Left lung (tissue), 10 donors: Measurements from ENCODE around the gene FAM118B. TPM values are rescaled to one million over a fixed set of nuclear protein-coding genes. Genes with fewer than 3 reads are reported as not detected.

Experiments
- ATAC-seq: fragments of 200-7000 bp; cut with Tn5 transposase; one replicate; pipeline ENCODE4 v1.9.1; 2020; ENCODE audit warnings: moderate library complexity
- DNase-seq, 4 donors: peaks; one replicate each; pipeline ENCODE4 v3.0.0-alpha.2; 2013 to 2020
- H3K27ac ChIP-seq, 2 donors: fragments of 200-600 bp; sonication (generic) in 1 of 2; one replicate each; pipeline versions ENCODE4 v1.5.0 to v1.8.0; 2020 to 2021
- H3K27me3 ChIP-seq, 2 donors: fragments of 200-600 bp; sonication (generic) in 1 of 2; one replicate each; pipeline versions ENCODE4 v1.5.0 to v1.8.0; 2020 to 2021
- H3K36me3 ChIP-seq, 2 donors: fragments of 200-600 bp; sonication (generic) in 1 of 2; one replicate each; pipeline versions ENCODE4 v1.5.0 to v1.8.0; 2020 to 2021
- H3K4me1 ChIP-seq, 2 donors: fragments of 200-600 bp; one replicate each; pipeline ENCODE4 v1.8.0; 2021
- H3K4me3 ChIP-seq, 2 donors: fragments of 200-600 bp; sonication (generic) in 1 of 2; one replicate each; pipeline versions ENCODE4 v1.5.0 to v1.8.0; 2020 to 2021; ENCODE audit warnings: mild to moderate bottlenecking in 1 of 2
- H3K9me3 ChIP-seq, 2 donors: fragments of 200-600 bp; sonication (generic) in 1 of 2; one replicate each; pipeline versions ENCODE4 v1.5.0 to v1.8.0; 2020 to 2021
- intact Hi-C, 2 donors: fragments of 100-400 bp; cut with DNase I; formaldehyde crosslinking; loops; one replicate each; pipeline versions ENCODE4 v1.11.2 to v1.14.2; 2022
- polyA plus RNA-seq, 6 donors: library from polyadenylated mRNA; unstranded; fragments of 120-200 nt; gene quantifications; one replicate each; pipeline ENCODE4 v1.2.1, GENCODE V29; 2013; ENCODE audit not compliant: insufficient read length in 6 of 6
- total RNA-seq, 2 donors: library from RNA; stranded (reverse); fragmentation: NEBNext Ultra II Directional; extraction: Animal tissue kit (Norgen Biotek cat#: 25700); gene quantifications; one replicate each; pipeline ENCODE4 v1.2.1, GENCODE V29; 2021
- TF ChIP-seq, protein P1 (sequence below), 2 donors: fragments of 200-600 bp; sonication (generic) in 1 of 2; IDR thresholded peaks; one replicate each; pipeline versions ENCODE4 v1.5.0 to v1.8.0; 2021; ENCODE audit warnings: antibody characterized with exemption in 2 of 2
- donor health status: DM: no; HTN: yes; CAD: no.
- donor health status: DM: no; HTN: no; CAD: no.

Gene FAM118B
- total and polyA plus RNA-seq, 8 donors, result 23.7 to 34.9 (median 28.5) TPM

DNA sequence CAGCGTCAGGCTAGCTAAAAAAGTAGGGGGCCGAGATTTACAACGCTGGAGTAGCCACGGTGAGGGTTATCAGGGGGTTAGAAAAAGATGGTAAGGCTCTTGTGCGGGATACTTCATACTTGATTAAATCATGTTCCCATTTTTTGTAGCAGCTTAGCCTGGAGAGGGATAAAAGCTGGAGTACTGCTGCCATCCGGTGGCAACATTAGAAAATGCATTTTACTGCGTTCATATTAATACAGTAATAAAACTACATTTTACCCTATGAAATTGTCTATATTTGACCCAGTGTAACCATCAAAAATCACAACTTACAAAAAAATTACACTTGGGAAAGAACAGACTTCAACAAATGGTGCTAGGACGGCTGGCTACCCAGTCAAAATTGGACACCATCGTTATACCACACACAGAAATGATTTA is 17.4 kb upstream of the FAM118B start:
- intact Hi-C loops, result loop anchor here (5.0 to 10.0 kb wide), 2 partner anchors 259 to 267 kb away; no protein-coding TSS in a partner anchor

GRCh38 chr11:126195119-126195518 is 16.5 kb upstream of the FAM118B start:
- intact Hi-C loops, result loop anchor here in 1 of 2 donors (10.0 kb wide), 1 partner anchor 260 kb away; no protein-coding TSS in a partner anchor
- ATAC-seq (no peak), DNase-seq (no peak)
- H3K9me3 ChIP-seq, result peaks cover 0 to 10% of the 10 kb centered on the region in 2 donors
- TF ChIP-seq, protein P1, sequence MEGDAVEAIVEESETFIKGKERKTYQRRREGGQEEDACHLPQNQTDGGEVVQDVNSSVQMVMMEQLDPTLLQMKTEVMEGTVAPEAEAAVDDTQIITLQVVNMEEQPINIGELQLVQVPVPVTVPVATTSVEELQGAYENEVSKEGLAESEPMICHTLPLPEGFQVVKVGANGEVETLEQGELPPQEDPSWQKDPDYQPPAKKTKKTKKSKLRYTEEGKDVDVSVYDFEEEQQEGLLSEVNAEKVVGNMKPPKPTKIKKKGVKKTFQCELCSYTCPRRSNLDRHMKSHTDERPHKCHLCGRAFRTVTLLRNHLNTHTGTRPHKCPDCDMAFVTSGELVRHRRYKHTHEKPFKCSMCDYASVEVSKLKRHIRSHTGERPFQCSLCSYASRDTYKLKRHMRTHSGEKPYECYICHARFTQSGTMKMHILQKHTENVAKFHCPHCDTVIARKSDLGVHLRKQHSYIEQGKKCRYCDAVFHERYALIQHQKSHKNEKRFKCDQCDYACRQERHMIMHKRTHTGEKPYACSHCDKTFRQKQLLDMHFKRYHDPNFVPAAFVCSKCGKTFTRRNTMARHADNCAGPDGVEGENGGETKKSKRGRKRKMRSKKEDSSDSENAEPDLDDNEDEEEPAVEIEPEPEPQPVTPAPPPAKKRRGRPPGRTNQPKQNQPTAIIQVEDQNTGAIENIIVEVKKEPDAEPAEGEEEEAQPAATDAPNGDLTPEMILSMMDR (IDR thresholded peaks at IDR 0.05), result no peak
- no peaks in the 10 kb centered on the region for H3K27me3 ChIP-seq
- peaks cover 0 to 84% of the 10 kb centered on the region in 2 donors for H3K36me3 ChIP-seq
- H3K4me3 ChIP-seq, result no peak overlapping the region
- no peaks in the 10 kb centered on the region for H3K4me1 ChIP-seq
- no peak overlapping the region for H3K27ac ChIP-seq

More for the DNA sequence above, 17.4 kb upstream of the FAM118B start:
- peaks cover 0 to 84% of the 10 kb centered on the region in 2 donors for H3K36me3 ChIP-seq
- no peaks in the 10 kb centered on the region for H3K27me3 ChIP-seq
- H3K27ac ChIP-seq, result no peak overlapping the region
- ATAC-seq, result peak; percentile 86
- peaks cover 0 to 10% of the 10 kb centered on the region in 2 donors for H3K9me3 ChIP-seq
- no peaks in the 10 kb centered on the region for H3K4me1 ChIP-seq
- peak in 2 of 4 donors; percentile 48 to 66 for DNase-seq
- TF ChIP-seq, protein P1 (IDR thresholded peaks at IDR 0.05), result peak; percentile 40 to 56
- no peak overlapping the region for H3K4me3 ChIP-seq

GRCh38 chr11:126197277-126197939 is 14.2 kb upstream of the FAM118B start:
- intact Hi-C loops, result loop anchor here in 1 of 2 donors (10.0 kb wide), 1 partner anchor 263 kb away; no protein-coding TSS in a partner anchor
- peaks cover 0 to 85% of the 10 kb centered on the region in 2 donors for H3K36me3 ChIP-seq

DNA sequence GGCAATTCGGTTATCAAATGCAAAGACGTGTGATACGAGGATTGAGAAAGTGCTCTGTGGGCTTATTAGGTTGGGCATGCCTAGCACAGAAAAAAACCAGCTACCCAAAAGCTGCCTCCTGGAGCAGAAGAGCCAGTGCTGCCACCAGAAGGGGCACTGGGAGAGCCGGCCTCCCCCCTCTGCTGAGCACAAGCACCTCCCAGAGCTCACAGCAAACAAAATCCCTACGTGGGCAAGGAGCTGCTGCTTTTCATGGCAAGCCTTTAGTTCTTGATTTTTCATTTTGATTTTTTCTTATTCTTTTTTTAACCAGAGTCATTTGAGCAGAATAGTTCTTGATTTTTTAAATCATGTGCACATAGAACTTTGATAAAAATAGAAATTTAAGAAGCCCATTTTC is 12.9 kb upstream of the FAM118B start:
- Histone ChIP-seq H3K27me3 (no peaks in the 10 kb centered on the region), H3K36me3 (peaks cover 0 to 85% of the 10 kb centered on the region in 2 donors), H3K27ac (no peak overlapping the region), H3K4me3 (no peak overlapping the region), H3K9me3 (peaks cover 0 to 10% of the 10 kb centered on the region in 2 donors), H3K4me1 (no peaks in the 10 kb centered on the region)
- DNase-seq, result no peak
- ATAC-seq, result no peak
- intact Hi-C loops, result loop anchor here in 1 of 2 donors (10.0 kb wide), 1 partner anchor 264 kb away; no protein-coding TSS in a partner anchor
- TF ChIP-seq, protein P1 (IDR thresholded peaks at IDR 0.05), result no peak

More at GRCh38 chr11:126197277-126197939, 14.2 kb upstream of the FAM118B start:
- Histone ChIP-seq H3K4me3 (no peak overlapping the region), H3K27me3 (no peaks in the 10 kb centered on the region), H3K27ac (no peak overlapping the region), H3K4me1 (no peaks in the 10 kb centered on the region), H3K9me3 (peaks cover 0 to 10% of the 10 kb centered on the region in 2 donors)
- no peak for DNase-seq
- TF ChIP-seq, protein P1 (IDR thresholded peaks at IDR 0.05), result no peak
- ATAC-seq, result peak; percentile 47

GRCh38 chr11:126202646-126203359 is 8.8 kb upstream of the FAM118B start:
- intact Hi-C loops, result no loop called here
- ATAC-seq (no peak), DNase-seq (no peak)
- Histone ChIP-seq H3K4me3 (no peak overlapping the region), H3K36me3 (peaks cover 0 to 98% of the 10 kb centered on the region in 2 donors), H3K9me3 (peaks cover 0 to 2% of the 10 kb centered on the region in 2 donors), H3K27me3 (no peaks in the 10 kb centered on the region), H3K27ac (no peak overlapping the region), H3K4me1 (no peaks in the 10 kb centered on the region)
- TF ChIP-seq, protein P1 (IDR thresholded peaks at IDR 0.05), result no peak
